GM21786 (cell line): ENCODE measurements around the gene ZNRF1.

Source experiments
- ATAC-seq: cut with Tn5 transposase; IDR thresholded peaks from one replicate; pipeline ENCODE4 v1.9.1; 2021; ENCODE audit not compliant: unreplicated experiment

The ZNRF1 gene

GRCh38 chr16:75058806-75059205 is 60.0 kb downstream of the ZNRF1 start:
- no peak for ATAC-seq

- ATAC-seq = no peak
Observed at GRCh38 chr16:75059411-75059810, 60.6 kb downstream of the ZNRF1 start.

- no peak for ATAC-seq
Observed at GRCh38 chr16:75060723-75061122, 61.9 kb downstream of the ZNRF1 start.

GRCh38 chr16:75061669-75062068 is 62.8 kb downstream of the ZNRF1 start:
- ATAC-seq = no peak

- no peak for ATAC-seq
Observed at GRCh38 chr16:75062135-75062975, 63.5 kb downstream of the ZNRF1 start.

- no peak for ATAC-seq
Observed at GRCh38 chr16:75062976-75063346, 64.1 kb downstream of the ZNRF1 start.

GRCh38 chr16:75063549-75064088 is 64.8 kb downstream of the ZNRF1 start:
- no peak for ATAC-seq

- ATAC-seq = no peak
Observed at GRCh38 chr16:75064403-75065148, 65.8 kb downstream of the ZNRF1 start.

- peak; percentile 47 for ATAC-seq
Observed at GRCh38 chr16:75065149-75065505, 66.3 kb downstream of the ZNRF1 start.

GRCh38 chr16:75065521-75066149 is 66.8 kb downstream of the ZNRF1 start:
- no peak for ATAC-seq

GRCh38 chr16:75066861-75067447 is 68.1 kb downstream of the ZNRF1 start:
- ATAC-seq = no peak

GRCh38 chr16:75068085-75069031 is 69.5 kb downstream of the ZNRF1 start:
- no peak for ATAC-seq

- no peak for ATAC-seq
Observed at GRCh38 chr16:75070012-75070841, 71.4 kb downstream of the ZNRF1 start.

GRCh38 chr16:75071621-75072020 is 72.8 kb downstream of the ZNRF1 start:
- no peak for ATAC-seq

GRCh38 chr16:75072239-75072947 is 73.6 kb downstream of the ZNRF1 start:
- ATAC-seq = no peak

GRCh38 chr16:75073545-75074303 is 74.9 kb downstream of the ZNRF1 start:
- no peak for ATAC-seq

GRCh38 chr16:75074304-75074793 is 75.5 kb downstream of the ZNRF1 start:
- no peak for ATAC-seq
